ENCODE data around the gene CADPS2.
A peak's percentile ranks its signal among the peaks of the same experiment; 100 is the strongest.

CADPS2 gene

GRCh38 chr7:122886357-122887081 lies at the start of gene CADPS2:
CADPS2 (minus strand) TSS chr7:122886460; CDS start chr7:122886337, 123 bp downstream.
- DNase-seq (ENCODE audit: low read depth, low spot score) = peak; percentile 20
- peak within 1 kb of the TSS; percentile 38 for H3K27ac ChIP-seq

- H3K27ac ChIP-seq = no peak overlapping the region
- no peak for DNase-seq (ENCODE audit: low read depth, low spot score)
Observed at GRCh38 chr7:122935620-122936019, 49.4 kb upstream of the CADPS2 start.

GRCh38 chr7:122919643-122920181 lies 33.5 kb upstream of the CADPS2 start:
- no peak overlapping the region for H3K27ac ChIP-seq
- DNase-seq (ENCODE audit: low read depth, low spot score) = peak; percentile 39

GRCh38 chr7:122914812-122915211 lies 28.6 kb upstream of the CADPS2 start:
- no peak overlapping the region for H3K27ac ChIP-seq
- DNase-seq (ENCODE audit: low read depth, low spot score) = no peak

GRCh38 chr7:122913608-122914007 lies 27.3 kb upstream of the CADPS2 start:
- H3K27ac ChIP-seq = no peak overlapping the region
- DNase-seq (ENCODE audit: low read depth, low spot score) = no peak

GRCh38 chr7:122902751-122903495 lies 16.7 kb upstream of the CADPS2 start:
- DNase-seq (ENCODE audit: low read depth, low spot score) = no peak
- no peak overlapping the region for H3K27ac ChIP-seq

- no peak overlapping the region for H3K27ac ChIP-seq
- no peak for DNase-seq (ENCODE audit: low read depth, low spot score)
Observed at GRCh38 chr7:122901250-122901649, 15.0 kb upstream of the CADPS2 start.

GRCh38 chr7:122896509-122896908 lies 10.2 kb upstream of the CADPS2 start:
- no peak for DNase-seq (ENCODE audit: low read depth, low spot score)
- H3K27ac ChIP-seq = no peak overlapping the region

- H3K27ac ChIP-seq = no peak overlapping the region
- no peak for DNase-seq (ENCODE audit: low read depth, low spot score)
Observed at GRCh38 chr7:122893486-122893885, 7.2 kb upstream of the CADPS2 start.

- H3K27ac ChIP-seq = no peak overlapping the region
- DNase-seq (ENCODE audit: low read depth, low spot score) = no peak
Observed at GRCh38 chr7:122889116-122889515, 2.9 kb upstream of the CADPS2 start.

- no peak for DNase-seq (ENCODE audit: low read depth, low spot score)
- no peak overlapping the region for H3K27ac ChIP-seq
Observed at GRCh38 chr7:122887848-122888247, 1.6 kb upstream of the CADPS2 start.

GRCh38 chr7:122887198-122887597 lies 938 bp upstream of the CADPS2 start:
- DNase-seq (ENCODE audit: low read depth, low spot score) = peak; percentile 10
- peak overlapping the region; percentile 38 for H3K27ac ChIP-seq

- DNase-seq (ENCODE audit: low read depth, low spot score) = no peak
- H3K27ac ChIP-seq = peak overlapping the region; percentile 38
Observed at GRCh38 chr7:122885583-122886356, 490 bp downstream of the CADPS2 start.

GRCh38 chr7:122884186-122884585 lies 2.1 kb downstream of the CADPS2 start:
- DNase-seq (ENCODE audit: low read depth, low spot score) = peak; percentile 29
- H3K27ac ChIP-seq = no peak overlapping the region

GRCh38 chr7:122883049-122883680 lies 3.1 kb downstream of the CADPS2 start:
- H3K27ac ChIP-seq = no peak overlapping the region
- no peak for DNase-seq (ENCODE audit: low read depth, low spot score)

- no peak for DNase-seq (ENCODE audit: low read depth, low spot score)
- no peak overlapping the region for H3K27ac ChIP-seq
Observed at GRCh38 chr7:122881324-122881723, 4.9 kb downstream of the CADPS2 start.

GRCh38 chr7:122869260-122869659 lies 17.0 kb downstream of the CADPS2 start:
- H3K27ac ChIP-seq = no peak overlapping the region
- DNase-seq (ENCODE audit: low read depth, low spot score) = no peak

- H3K27ac ChIP-seq = no peak overlapping the region
- no peak for DNase-seq (ENCODE audit: low read depth, low spot score)
Observed at GRCh38 chr7:122867471-122867980, 18.7 kb downstream of the CADPS2 start.

GRCh38 chr7:122864838-122865237 lies 21.4 kb downstream of the CADPS2 start:
- no peak for DNase-seq (ENCODE audit: low read depth, low spot score)
- H3K27ac ChIP-seq = no peak overlapping the region

- no peak overlapping the region for H3K27ac ChIP-seq
- no peak for DNase-seq (ENCODE audit: low read depth, low spot score)
Observed at GRCh38 chr7:122864016-122864415, 22.2 kb downstream of the CADPS2 start.
